GM12872 (cell line): ENCODE measurements around the gene ROBO1.

Experiments used
- TF ChIP-seq, protein P1 (sequence below): IDR thresholded peaks from 3 replicates; pipeline ENCODE4 v1.5.1; 2011; ENCODE audit warnings: low read depth, mild to moderate bottlenecking, low read length, moderate library complexity; ENCODE audit not compliant: insufficient read depth

ROBO1 gene

DNA sequence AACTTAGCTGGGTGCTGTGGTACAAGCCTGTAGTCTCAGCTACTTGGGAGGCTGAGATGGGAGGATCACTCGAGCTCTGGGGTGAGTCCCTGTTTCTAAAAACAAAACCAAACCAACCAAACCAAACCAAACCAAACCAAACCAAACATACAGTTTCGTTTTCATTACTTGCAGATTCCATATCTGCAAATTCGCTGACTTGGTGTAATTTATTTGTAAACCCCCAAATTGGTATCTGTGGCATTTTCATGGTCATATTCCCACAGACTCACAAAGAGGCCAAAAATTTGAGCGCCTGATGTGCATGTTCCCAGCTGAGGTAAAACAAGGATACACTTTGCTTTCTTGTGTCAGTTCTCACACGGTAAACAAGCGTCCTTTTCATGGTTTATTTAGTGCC lies 1138.3 kb downstream of the ROBO1 start:
- TF ChIP-seq, protein P1, sequence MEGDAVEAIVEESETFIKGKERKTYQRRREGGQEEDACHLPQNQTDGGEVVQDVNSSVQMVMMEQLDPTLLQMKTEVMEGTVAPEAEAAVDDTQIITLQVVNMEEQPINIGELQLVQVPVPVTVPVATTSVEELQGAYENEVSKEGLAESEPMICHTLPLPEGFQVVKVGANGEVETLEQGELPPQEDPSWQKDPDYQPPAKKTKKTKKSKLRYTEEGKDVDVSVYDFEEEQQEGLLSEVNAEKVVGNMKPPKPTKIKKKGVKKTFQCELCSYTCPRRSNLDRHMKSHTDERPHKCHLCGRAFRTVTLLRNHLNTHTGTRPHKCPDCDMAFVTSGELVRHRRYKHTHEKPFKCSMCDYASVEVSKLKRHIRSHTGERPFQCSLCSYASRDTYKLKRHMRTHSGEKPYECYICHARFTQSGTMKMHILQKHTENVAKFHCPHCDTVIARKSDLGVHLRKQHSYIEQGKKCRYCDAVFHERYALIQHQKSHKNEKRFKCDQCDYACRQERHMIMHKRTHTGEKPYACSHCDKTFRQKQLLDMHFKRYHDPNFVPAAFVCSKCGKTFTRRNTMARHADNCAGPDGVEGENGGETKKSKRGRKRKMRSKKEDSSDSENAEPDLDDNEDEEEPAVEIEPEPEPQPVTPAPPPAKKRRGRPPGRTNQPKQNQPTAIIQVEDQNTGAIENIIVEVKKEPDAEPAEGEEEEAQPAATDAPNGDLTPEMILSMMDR = no peak

DNA sequence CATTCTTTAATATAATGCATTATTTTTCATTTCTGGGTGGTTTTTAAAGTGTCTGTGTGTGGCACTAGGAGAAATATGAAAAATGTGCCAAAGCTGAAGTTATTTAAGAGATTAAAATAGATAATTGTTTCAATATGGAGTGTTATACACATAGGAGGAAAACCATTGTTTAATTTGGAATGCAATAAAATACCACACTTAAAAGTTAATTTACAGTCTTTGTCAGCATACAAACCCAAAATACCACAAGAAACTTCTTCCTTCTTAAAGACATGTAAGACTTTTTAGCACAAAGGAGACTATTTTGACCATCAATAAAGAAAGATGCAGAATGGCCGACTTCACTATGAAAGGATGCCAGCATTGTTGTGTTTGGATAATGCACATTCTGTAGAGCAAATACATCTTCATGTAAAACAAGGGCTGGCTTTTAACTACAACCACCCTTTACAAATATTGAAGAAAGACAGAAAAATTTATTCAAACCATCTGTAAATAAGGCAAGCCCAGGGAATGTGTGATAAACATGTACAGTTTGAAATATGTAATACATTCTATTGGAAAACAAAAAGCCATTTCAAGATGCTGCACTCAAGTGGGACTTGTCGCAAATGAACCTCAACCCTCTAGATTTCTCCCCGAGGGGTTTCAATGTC lies 1146.6 kb downstream of the ROBO1 start:
- TF ChIP-seq, protein P1 = no peak

DNA sequence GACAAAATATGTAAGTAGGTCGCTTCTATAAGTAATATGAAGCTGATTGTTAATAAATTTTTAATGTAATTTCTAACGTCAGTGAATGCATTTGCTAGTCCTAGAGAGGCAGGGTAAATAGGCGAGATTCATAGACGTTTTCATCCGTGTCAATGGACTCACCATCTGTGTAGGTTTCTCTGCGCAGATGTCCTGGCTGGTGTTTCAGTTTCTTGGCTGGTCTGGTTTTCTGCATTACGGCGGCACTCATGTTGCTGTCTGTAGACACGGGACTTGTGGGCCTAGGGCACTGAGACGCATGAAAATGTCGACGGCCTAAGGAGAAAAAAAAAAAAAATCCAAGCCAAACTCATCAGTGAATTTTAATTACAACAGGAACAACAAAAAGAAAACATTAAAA lies 1153.3 kb downstream of the ROBO1 start:
- TF ChIP-seq, protein P1 = no peak

DNA sequence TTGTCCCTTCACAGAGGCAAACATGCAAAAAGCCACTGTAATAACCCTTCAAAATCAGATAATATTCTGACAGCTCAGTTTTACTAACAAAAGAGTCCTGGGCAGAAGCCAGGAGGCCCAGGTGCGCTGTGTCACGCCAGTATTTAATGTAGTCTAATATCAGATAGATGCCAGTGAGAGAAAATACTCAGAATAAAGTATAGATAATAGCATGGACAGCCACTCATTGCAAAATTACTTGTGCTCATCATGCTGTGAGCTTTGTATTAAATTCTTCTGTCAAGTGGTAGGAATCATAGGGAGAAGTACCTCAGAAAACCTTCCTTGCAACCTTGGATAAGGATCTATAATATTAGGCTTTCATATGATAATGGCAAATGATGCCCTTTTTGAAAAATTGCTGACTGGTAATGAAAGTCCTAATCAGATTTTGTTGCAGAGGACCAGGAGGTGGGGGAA lies 1154.3 kb downstream of the ROBO1 start:
- TF ChIP-seq, protein P1 = no peak

DNA sequence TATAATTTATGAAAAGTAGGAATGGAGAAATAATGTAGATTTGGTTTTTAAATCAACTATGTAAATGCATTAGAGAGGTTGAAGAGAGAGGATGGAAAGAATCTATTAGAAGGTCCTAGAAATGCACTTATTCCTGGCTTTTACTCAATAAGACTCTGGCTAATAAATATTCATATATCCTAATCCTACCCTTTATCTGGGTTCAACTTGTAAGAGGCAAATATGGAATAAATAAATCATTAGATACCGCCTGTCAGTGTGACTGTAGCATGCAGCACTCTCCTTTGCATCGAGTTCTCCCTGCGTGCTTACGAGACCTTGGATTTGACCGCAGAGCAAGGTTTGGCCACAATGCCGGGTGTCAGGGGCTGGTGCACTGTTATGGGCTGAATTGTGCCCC lies 1156.5 kb downstream of the ROBO1 start:
- TF ChIP-seq, protein P1 = no peak

DNA sequence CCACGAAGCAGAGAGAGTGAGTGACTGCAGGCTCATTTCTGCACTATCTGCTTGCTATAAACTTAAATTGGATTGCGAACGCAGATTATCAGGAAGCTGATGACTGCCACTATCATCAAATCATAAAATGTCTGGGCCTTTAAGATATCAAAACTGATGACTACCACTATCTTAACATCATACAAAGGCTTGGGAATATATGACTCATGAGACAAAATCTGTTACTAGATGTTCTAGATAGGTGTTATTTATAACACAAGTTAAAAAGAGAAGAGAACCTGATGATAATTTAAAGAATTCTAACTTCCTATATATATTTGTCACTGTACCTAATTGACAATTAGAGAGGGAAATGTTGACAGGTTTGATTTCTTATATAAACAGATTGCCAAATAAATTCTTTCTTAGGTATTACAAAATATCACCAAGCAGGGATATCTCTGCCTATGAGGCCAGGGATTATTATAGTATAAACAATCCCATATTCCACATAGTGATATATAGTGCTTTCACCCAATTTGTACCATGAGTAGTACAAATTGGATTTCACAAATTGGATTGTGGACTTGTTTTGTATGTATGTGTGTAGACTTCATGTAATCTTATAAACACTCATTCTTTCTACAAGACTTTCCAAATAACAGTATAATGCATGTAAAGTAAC lies 1157.2 kb downstream of the ROBO1 start:
- TF ChIP-seq, protein P1 = no peak

DNA sequence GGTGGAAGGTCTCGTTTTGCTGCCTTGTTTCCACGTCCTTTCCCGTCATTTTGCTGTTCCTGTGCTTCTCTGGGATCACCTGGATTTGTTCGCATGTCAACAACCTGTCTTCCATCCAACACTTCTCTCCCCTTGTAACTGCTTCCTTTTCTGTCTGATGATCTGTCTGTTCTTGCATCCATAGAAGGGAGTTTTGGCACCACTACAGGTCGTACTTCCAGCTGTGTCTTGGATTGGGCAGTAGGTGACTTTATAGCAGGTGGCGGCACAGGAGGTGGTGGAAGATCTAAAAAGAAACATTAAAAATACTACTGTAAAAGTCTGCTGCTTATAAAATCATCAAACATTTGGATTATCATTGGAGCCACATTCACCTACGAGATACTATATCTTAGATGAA lies 1161.0 kb downstream of the ROBO1 start:
- TF ChIP-seq, protein P1 = no peak
